Activated CD4-positive, CD25-positive, alpha-beta regulatory T cell (primary cell): Measurements from ENCODE around the gene DCST2.
A peak's percentile ranks its signal among the peaks of the same experiment; 100 is the strongest.
"Not testable (repeated sequence)": the region's sequence is repeated elsewhere in the genome, so short reads cannot be mapped to it uniquely, and the experiment has no call there.

ENCODE experiments used
- DNase-seq, 4 experiments: peaks; one replicate each; lab custom pipeline; 2025; lab: John Stamatoyannopoulos, UW

DCST2 gene

GRCh38 chr1:154996966-154997701, 36.4 kb downstream of the DCST2 start:
- DNase-seq, result no peak

- DNase-seq, result not testable (repeated sequence)
Observed at GRCh38 chr1:154995301-154995983, 38.1 kb downstream of the DCST2 start.

DNA sequence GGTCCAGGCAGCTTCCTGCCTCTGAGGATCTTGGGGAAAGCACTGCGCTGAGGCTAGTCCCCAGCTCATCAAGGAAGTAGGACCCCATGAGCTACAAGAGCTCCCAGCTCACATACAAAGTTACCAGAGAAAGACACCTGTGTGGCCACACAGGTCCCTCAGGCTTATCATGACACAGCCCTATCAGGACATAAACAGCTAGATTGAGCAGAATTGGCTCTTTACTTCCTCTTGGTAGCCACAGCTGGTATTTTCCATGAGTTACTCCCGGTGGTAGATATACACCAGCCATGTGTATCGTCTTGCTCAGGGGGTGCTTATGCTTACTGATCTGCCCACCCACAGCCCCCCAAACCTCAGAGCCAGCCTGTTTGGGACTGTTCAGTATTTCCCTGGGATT, 39.0 kb downstream of the DCST2 start:
- DNase-seq, result no peak

- DNase-seq, result no peak
Observed at GRCh38 chr1:154994269-154994587, 39.4 kb downstream of the DCST2 start.

DNA sequence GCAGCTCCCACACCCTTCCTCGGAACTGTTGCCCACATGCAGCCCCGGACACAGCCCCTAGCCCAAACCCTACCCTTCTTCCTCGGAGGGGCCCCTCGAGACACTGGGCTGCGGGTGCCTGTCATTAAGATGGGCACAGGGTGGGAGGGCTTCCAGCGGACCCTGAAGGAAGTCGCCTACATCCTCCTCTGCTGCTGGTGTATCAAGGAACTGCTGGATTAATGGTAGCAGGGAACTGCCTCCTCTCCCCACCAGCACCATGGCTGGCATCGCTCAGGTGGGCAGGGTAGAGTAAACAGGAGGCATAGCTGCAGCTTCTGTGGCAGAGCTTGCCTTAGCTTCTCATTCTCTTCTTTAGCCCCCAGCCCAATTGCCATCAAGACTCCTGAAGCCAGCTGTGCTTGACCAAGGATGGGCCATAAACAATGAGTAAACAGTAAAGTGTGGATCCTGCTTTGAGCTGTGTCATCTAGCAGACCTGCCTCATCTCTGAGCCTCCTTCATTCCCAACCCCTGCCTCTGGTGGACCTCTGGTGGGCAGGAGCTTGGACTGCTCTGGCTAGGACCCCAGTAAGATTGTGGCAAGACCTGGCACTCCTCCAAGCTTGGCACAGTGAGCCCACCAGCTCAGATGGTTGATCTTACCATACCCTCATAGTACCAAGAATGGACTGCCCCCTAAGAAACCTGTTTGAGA, 39.9 kb downstream of the DCST2 start, which contains the start of gene LENEP:
TSS of gene LENEP (plus strand) at position 15 of the 697 bp plus-strand sequence. CDS start at position 37, 22 bp downstream.
- DNase-seq, result no peak

DNA sequence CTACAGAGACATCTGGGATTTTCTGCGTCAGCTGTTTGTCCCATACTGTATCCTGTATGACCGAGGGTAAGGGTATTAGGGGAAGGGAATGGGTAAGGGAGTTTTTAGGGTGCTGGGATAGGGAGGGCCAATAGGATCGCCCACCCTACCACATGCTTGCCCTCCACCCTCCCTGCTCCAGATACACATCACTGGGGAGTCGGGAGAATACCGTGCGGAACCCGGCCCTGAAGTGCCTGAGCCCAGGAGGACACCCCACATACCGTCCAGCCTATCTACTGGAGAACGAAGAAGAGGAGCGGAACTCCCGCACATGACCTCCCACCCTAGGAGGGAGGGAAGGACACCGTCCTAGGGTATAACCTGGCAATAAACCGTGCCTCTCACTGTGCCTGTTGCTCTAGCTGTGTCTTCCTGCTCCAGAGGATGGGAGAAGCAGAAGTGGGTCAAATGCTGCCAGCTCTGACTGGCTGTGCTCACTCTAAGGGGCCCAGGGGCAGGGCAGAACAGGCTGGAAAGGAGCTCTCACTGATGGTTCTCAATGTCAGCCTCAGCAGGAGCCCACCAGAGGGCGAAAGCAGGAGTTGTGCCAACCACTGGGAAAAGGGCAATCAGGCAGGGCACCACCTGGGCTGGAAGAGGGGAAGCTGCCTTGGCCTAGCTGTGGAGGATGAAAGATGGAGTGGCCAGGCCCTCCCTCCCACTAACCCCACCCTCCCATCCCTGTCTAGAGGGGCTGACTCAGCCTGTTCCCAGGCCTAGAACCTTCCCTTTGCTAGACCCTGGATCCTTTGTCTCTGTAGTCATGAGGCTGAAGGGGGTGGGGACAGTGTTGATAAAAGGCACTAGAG, 40.6 kb downstream of the DCST2 start:
- DNase-seq, result no peak

GRCh38 chr1:154990276-154990675, 43.3 kb downstream of the DCST2 start:
- DNase-seq, result no peak

GRCh38 chr1:154989195-154989860, 44.3 kb downstream of the DCST2 start:
- DNase-seq, result no peak

- no peak for DNase-seq
Observed at GRCh38 chr1:154988058-154988954, 45.3 kb downstream of the DCST2 start.

- DNase-seq, result no peak
Observed at GRCh38 chr1:154987326-154987725, 46.3 kb downstream of the DCST2 start.

- DNase-seq, result not testable (repeated sequence)
Observed at GRCh38 chr1:154986736-154987135, 46.8 kb downstream of the DCST2 start.

- no peak for DNase-seq
Observed at GRCh38 chr1:154983776-154984466, 49.7 kb downstream of the DCST2 start.

DNA sequence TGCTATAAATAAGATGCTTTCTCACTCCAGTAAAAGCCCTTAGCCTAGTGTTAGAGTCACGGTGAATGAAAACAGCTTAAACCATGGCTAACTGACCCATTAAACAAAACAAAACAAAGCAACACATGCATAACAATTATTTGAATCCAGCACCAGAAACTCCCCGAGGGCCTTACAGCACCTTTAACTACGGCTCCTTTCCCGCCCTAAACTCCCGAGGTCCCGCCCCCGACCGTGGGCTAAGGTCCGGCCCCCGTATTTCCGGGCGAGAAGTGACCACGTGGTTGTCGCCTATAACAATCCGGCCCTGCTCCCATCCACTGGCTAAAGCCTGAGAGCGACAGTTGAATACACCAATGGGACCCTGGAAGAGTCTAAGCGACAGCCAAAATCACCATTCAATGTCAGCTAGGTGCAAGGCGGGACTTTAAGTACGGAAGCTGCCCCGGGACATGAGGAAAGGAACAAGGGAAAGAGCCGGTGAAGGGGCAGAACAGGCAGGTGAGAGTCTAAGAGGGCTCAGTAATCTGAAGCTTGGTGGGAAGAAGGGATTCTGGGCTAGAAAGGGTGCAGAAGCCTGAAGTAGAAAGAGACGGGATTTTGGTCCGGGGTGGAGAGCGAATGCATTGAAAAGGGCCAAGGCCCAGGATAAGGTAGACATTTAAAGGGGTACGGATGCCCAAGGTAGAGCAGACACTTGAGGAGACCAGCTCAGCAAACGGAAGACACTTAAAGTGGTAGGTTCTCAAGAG, 50.5 kb downstream of the DCST2 start, which contains the start of gene FLAD1:
TSS of gene FLAD1 (plus strand) at position 448 of the 752 bp plus-strand sequence. CDS start 351 bp downstream, outside the sequence.
- DNase-seq, result peak; percentile 83 to 89 (median 85)

GRCh38 chr1:154982341-154982740, 51.2 kb downstream of the DCST2 start:
- no peak for DNase-seq

- no peak for DNase-seq
Observed at GRCh38 chr1:154978360-154978759, 55.2 kb downstream of the DCST2 start.

- DNase-seq, result not testable (repeated sequence)
Observed at GRCh38 chr1:154977762-154978161, 55.8 kb downstream of the DCST2 start.

GRCh38 chr1:154975409-154976059, 58.0 kb downstream of the DCST2 start:
- DNase-seq, result peak in 3 of 4 experiments; percentile 16 to 47 (median 20)

GRCh38 chr1:154974808-154975408, 58.7 kb downstream of the DCST2 start:
- DNase-seq, result peak; percentile 73 to 90 (median 86)
